Dedifferentiated amniotic fluid mesenchymal stem cell (primary cell): ENCODE measurements around the gene MED29.

Source experiments
- DNase-seq: peaks from one replicate; pipeline ENCODE4 v3.0.0-alpha.2; 2016; ENCODE audit errors: extremely low spot score

Gene MED29, protein sequence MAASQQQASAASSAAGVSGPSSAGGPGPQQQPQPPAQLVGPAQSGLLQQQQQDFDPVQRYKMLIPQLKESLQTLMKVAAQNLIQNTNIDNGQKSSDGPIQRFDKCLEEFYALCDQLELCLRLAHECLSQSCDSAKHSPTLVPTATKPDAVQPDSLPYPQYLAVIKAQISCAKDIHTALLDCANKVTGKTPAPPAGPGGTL

DNA sequence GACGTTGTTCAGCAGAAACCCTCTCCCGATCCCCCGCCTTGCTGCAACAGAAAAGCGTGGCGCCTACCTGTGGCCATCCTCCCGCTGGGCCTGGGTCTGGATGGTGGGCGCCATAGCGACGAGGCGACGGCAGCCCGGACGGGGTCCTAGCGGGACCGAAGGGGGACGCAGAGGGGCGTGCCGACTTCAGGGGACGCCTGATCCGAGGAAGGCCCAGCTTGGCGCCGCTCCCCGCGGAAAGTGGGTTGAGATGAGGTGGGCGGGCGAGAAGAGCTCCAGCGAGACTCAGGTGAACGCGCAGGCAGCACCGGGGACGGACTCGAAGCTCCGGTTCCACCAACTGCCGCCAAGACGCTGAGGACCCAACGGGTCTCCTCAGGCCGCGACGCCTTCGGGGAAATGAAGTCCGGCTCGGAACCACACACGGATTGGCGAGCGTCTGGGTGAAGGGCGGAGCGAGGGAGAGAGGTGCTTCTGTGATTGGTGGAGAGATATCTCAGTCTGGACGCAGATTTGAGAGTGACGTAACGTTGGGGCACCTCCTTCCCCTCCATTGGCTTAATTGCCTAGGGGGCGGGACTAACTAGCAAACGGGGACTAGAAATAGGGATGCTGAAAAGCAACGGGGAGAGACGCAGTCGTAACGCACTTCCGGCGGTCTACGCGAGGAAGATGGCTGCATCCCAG lies at the start of gene MED29, which contains the start of gene PAF1:
Gene MED29 (plus strand): TSS at position 628 of the 687 bp plus-strand sequence. CDS start 45 bp downstream, at position 673.
Gene PAF1 (minus strand): TSS at position 356 of the 687 bp plus-strand sequence. CDS start 242 bp downstream, at position 114.
- peak; percentile 100 for DNase-seq

GRCh38 chr19:39341719-39342604 lies 49.2 kb upstream of the MED29 start, which contains the start of gene SAMD4B:
TSS of gene SAMD4B (plus strand) at chr19:39342421. CDS start at chr19:39356894, 14,473 bp downstream.
- peak; percentile 97 for DNase-seq

DNA sequence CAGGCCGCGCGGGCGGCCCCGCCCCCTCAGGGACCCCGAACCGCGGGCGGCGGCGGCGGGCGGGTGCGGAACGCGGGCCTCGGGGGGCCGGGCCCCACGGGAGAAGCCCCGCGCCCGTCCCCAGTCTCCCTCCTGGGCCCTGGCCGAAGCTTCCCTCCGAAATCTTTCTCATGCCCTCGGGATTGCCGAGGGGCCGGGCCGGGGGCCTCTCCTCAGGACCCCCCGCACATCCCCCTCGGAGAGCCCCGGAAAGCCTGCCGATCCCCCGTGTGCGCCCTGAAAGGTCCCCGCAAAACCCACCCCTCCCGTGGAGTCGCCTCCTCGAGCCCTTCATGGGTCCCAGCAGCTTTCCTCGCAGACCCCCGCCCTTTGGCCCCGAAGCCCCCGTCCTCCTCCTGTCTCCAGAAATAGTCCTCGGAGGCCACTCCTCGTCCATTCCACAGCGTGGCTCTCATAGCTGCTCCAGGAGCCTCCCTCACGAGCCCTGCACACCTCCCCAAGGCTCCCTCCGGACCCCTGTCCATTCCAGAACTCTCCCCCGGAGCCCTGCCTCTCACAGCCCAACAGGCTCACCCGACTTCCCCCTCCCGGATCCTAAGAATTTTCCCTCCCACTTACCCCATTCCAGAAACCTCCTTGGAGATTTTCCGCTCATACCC lies 48.4 kb upstream of the MED29 start:
- no peak for DNase-seq

GRCh38 chr19:39345956-39346355 lies 45.2 kb upstream of the MED29 start:
- no peak for DNase-seq

- no peak for DNase-seq
These were observed 43.6 kb upstream of the MED29 start for GRCh38 chr19:39347332-39348164.

DNA sequence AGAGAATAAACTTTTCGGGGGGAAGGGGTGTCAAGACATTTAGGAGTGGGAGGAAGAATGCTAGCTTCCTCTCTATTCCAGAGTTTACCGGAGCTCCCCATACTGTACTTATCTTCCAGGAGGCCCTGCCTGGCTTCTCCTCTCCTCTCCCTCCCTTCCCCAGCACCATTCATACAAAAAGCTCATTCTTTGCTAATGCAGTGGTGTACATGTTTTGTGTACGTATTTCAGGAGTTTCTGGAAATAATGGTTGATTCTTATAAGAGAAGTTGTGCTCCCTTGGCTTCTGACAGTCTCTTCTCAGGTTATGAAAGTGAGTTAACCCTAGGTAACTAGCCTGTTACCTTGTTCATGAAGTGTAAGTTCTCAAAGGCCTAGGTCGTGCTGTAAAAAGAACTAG lies 41.9 kb upstream of the MED29 start:
- DNase-seq, result no peak

GRCh38 chr19:39350156-39350555 lies 41.0 kb upstream of the MED29 start:
- DNase-seq, result no peak

GRCh38 chr19:39351537-39352064 lies 39.6 kb upstream of the MED29 start:
- no peak for DNase-seq

- DNase-seq, result no peak
These were observed 38.6 kb upstream of the MED29 start for GRCh38 chr19:39352381-39353255.

- no peak for DNase-seq
These were observed 35.9 kb upstream of the MED29 start for GRCh38 chr19:39355253-39355652.

DNA sequence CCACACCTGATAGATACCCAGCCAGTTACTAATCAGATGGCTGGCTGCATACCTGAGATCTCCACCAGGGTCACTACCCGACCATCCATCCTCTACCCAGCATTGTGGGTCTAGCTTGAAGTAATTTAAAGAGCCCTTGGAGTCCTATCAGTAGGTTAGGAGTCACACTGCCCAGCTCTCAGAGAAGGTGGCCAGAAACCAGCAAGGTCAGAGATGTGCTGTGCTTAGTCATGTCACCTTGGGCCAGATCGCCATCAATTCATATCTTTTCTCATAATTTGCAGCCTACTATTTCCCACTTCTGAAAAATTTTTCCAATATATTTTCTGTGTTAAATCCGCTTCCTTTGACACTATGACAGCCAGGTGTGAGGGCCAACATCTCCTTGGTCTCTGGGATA lies 35.1 kb upstream of the MED29 start:
- no peak for DNase-seq

- DNase-seq, result no peak
These were observed 34.5 kb upstream of the MED29 start for GRCh38 chr19:39356647-39357046.

GRCh38 chr19:39359026-39359425 lies 32.2 kb upstream of the MED29 start:
- DNase-seq, result no peak

GRCh38 chr19:39360599-39360998 lies 30.6 kb upstream of the MED29 start:
- no peak for DNase-seq

DNA sequence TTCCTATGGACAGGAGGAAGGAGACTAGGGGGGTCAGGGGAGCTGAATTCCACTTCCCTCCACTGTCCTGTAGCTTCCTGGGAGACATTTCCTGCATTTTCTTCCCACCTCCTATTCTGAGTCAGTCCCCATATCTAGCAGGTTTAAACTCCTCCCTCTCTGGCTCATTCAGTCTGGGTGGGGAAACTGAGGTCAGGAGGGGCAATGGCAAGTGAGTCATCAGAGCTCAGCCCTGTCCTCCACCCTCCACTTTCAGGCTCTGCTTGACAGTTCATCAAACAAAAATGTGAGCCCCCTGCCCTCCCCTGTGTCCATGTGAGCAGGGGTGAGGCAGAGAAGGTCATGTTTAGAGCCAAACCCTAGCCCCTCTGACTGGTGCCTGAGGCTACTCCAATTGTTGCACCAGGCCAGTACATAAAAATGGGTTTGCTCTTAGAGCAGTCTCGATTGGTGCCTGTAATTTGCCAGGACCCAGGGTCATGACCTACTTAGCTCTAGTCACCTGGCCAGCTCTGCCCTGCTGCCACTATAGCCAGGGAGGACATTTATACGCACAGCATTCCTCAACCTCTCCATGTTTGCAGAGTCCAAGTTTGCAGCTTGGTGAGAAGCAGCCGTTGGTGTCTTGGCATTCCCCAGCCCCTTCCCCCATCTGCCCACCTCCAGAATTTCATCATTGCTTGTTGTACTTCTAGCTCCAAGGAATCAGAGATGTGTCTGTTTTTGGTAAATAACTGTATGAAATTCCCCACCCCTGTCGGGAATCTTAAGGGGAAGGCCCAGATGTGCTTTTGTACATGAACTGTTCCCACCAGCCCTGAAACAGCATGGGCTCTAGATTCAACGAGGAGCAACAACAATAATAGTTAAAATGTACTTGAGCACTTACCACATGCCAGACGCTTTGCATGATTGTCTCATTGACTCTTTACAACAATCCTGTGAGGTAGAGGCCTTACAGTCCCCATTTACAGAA lies 28.2 kb upstream of the MED29 start:
- peak; percentile 46 for DNase-seq

GRCh38 chr19:39363901-39364457 lies 27.2 kb upstream of the MED29 start:
- DNase-seq, result peak; percentile 38

DNA sequence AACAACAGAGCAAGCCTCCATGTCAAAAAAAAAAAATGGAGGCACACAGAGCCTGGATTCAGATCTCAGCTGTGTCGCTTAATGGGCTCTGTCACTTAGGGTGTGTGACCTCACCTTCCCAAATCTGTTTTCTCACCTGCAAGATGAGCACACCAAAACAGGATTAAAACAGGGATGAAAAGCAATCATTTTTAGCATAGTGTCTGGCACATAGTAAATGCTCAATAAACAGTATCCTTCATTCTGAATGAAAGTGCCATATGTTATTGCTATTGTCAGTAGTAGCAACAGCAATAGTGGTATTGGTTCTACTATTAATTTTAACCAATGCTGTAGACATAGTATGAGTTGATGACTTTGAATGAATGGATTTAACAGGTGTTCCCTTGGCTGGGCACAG lies 25.6 kb upstream of the MED29 start:
- DNase-seq, result no peak

DNA sequence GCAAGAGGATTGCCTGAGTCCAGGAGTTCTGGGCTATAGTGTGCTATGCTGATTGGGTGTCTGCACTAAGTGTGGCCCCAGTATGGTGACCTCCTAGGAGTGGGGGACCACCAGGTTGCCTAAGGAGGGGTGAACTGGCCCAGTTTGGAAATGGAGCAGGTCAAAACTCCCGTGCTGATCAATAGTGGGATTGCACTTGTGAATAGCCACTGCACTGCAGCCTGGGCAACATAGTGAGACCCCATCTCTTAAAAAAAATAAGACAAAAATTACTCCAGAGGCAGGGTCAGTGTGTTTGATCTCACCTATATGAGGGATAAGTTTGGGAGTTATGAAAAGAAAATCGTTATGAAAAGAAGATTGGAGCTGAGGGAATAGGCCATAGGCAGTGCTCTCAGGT lies 22.0 kb upstream of the MED29 start:
- no peak for DNase-seq
